ENCODE measurements around the gene ADARB2.

DNA sequence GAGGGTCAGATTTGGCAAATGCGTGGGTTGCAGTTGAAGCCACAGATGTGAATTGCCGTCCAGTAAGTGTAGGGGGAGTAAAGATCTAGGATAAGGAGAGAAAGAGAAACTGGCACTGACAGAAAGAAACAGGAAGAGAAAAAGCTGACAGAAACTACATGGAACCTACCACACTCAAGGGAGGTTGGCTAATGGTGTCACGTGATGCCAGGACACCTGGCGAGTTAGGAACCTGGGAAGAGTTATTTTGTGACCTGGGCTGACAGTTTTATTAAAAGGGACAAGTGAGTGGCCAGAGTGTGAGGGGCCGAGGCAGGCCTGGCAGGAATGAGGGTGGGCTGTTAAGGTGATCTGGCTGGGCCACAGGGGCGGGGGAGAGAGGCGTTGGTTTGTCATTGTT, 188.7 kb downstream of the ADARB2 start:
- TF ChIP-seq, protein P1, sequence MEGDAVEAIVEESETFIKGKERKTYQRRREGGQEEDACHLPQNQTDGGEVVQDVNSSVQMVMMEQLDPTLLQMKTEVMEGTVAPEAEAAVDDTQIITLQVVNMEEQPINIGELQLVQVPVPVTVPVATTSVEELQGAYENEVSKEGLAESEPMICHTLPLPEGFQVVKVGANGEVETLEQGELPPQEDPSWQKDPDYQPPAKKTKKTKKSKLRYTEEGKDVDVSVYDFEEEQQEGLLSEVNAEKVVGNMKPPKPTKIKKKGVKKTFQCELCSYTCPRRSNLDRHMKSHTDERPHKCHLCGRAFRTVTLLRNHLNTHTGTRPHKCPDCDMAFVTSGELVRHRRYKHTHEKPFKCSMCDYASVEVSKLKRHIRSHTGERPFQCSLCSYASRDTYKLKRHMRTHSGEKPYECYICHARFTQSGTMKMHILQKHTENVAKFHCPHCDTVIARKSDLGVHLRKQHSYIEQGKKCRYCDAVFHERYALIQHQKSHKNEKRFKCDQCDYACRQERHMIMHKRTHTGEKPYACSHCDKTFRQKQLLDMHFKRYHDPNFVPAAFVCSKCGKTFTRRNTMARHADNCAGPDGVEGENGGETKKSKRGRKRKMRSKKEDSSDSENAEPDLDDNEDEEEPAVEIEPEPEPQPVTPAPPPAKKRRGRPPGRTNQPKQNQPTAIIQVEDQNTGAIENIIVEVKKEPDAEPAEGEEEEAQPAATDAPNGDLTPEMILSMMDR (IDR thresholded peaks at IDR 0.05; ENCODE audit: low read depth, low read length, poor library complexity, severe bottlenecking) = no peak
- no peak for TF ChIP-seq EZH2phosphoT487 (IDR thresholded peaks at IDR 0.05; ENCODE audit: borderline replicate concordance, low read length)

Measured in DOHH2 (cell line).